IgD-negative memory B cell (primary cell): ENCODE results near the gene NSA2. TPM values are rescaled to one million over a fixed set of nuclear protein-coding genes. Genes with fewer than 3 reads are reported as not detected.
"Not testable (repeated sequence)": the region's sequence is repeated elsewhere in the genome, so short reads cannot be mapped to it uniquely, and the experiment has no call there.

Source experiments
- H3K27ac Mint-ChIP-seq, 3 donors: one replicate each; pipeline ENCODE4 v1.8.0; 2020 to 2022; ENCODE audit warnings: mild to moderate bottlenecking in 3 of 3, mixed read lengths in 3 of 3, moderate library complexity in 1 of 3
- H3K27me3 Mint-ChIP-seq: one replicate; pipeline ENCODE4 v1.8.0; 2021; ENCODE audit warnings: mixed read lengths
- H3K36me3 Mint-ChIP-seq: one replicate; pipeline ENCODE4 v1.8.0; 2020; ENCODE audit warnings: mild to moderate bottlenecking, mixed read lengths
- H3K4me1 Mint-ChIP-seq, 3 donors: one replicate each; pipeline ENCODE4 v1.8.0; 2020 to 2022; ENCODE audit warnings: mixed read lengths in 3 of 3, mild to moderate bottlenecking in 1 of 3
- H3K4me3 Mint-ChIP-seq, 4 donors: one replicate each; pipeline ENCODE4 v1.8.0; 2020 to 2022; ENCODE audit warnings: mild to moderate bottlenecking in 4 of 4, mixed read lengths in 4 of 4, moderate library complexity in 3 of 4
- H3K9me3 Mint-ChIP-seq, 3 donors: one replicate each; pipeline ENCODE4 v1.8.0; 2020 to 2021; ENCODE audit warnings: mixed read lengths in 3 of 3, mild to moderate bottlenecking in 1 of 3
- polyA plus RNA-seq: library from polyadenylated mRNA; unstranded; fragments of 300-500 nt; fragmentation: Illumina TruSeq; gene quantifications from one replicate; pipeline ENCODE4 v1.2.3, GENCODE V29; 2021

NSA2 gene
- 56.6 TPM for polyA plus RNA-seq

GRCh38 chr5:74766849-74767578, at the start of gene NSA2, which contains the start of gene GFM2:
Gene NSA2 (plus strand): TSS chr5:74767249. CDS start chr5:74767361, 112 bp downstream.
Gene GFM2 (minus strand): TSS chr5:74767117. CDS start chr5:74763742, 3,375 bp downstream.
- Mint-ChIP-seq H3K27ac (peak within 1 kb of the TSS; percentile 89 to 99 (median 98)), H3K4me1 (peaks cover 19 to 29% (median 23%) of the 10 kb centered on the region in 3 donors), H3K36me3 (no peaks in the 10 kb centered on the region), H3K27me3 (no peaks in the 10 kb centered on the region), H3K9me3 (no peaks in the 10 kb centered on the region), H3K4me3 (peak within 1 kb of the TSS; percentile 98 to 100 (median 100))

GRCh38 chr5:74717596-74717995, 49.5 kb upstream of the NSA2 start:
- H3K36me3 Mint-ChIP-seq = peaks cover 8% of the 10 kb centered on the region
- H3K27ac Mint-ChIP-seq = peak overlapping the region in 1 of 3 donors; percentile 39
- peaks cover 0 to 2% (median 0%) of the 10 kb centered on the region in 3 donors for H3K9me3 Mint-ChIP-seq
- no peak overlapping the region for H3K4me3 Mint-ChIP-seq
- H3K4me1 Mint-ChIP-seq = peaks cover 0 to 2% (median 2%) of the 10 kb centered on the region in 3 donors
- no peaks in the 10 kb centered on the region for H3K27me3 Mint-ChIP-seq

GRCh38 chr5:74722271-74722670, 44.8 kb upstream of the NSA2 start:
- Mint-ChIP-seq H3K27me3 (no peaks in the 10 kb centered on the region), H3K4me3 (no peak overlapping the region), H3K4me1 (no peaks in the 10 kb centered on the region), H3K9me3 (no peaks in the 10 kb centered on the region), H3K27ac (no peak overlapping the region), H3K36me3 (peaks cover 8% of the 10 kb centered on the region)

DNA sequence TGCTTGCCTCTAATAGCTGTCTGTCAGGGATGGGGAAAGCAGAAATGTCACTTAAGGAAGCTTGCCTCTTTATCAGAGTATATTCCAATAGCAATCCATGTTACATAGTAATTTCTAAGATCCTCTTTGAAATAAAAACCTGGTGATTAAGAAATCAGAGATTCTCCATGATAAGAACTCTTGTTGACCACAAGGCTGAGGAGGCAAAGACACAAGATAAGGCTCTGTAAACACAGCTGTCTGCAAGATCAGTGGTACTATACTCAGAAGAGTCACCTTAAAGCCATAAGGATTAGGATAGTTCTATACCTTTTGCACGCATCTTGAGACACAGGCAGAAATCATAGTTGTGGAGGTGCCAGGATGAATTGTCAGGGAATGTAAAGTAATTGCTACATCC, 41.7 kb upstream of the NSA2 start:
- H3K4me3 Mint-ChIP-seq = no peak overlapping the region
- H3K9me3 Mint-ChIP-seq = no peaks in the 10 kb centered on the region
- H3K36me3 Mint-ChIP-seq = peaks cover 3% of the 10 kb centered on the region
- H3K27me3 Mint-ChIP-seq = no peaks in the 10 kb centered on the region
- H3K27ac Mint-ChIP-seq = no peak overlapping the region
- H3K4me1 Mint-ChIP-seq = no peaks in the 10 kb centered on the region

DNA sequence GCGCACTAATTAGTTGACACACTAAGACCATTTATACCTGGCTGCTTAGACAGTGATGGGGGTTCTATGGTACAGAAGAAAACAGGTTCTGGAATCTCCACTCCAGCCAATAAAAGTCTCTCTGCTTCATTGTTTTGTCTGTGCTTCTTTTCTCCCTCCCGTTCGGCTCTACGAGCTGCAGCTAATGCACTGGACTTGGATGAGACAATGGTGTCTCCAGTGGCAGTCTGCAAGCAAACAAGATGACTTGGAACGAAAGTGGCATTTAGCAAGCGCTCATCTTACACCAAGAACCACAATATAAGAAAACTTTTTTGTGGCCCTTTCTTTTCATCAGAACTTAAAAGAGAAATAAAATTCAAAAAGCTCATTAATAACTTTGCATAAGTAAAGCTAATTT, 30.3 kb upstream of the NSA2 start:
- H3K4me1 Mint-ChIP-seq = no peaks in the 10 kb centered on the region
- no peaks in the 10 kb centered on the region for H3K9me3 Mint-ChIP-seq
- no peak overlapping the region for H3K4me3 Mint-ChIP-seq
- H3K36me3 Mint-ChIP-seq = peaks cover 7% of the 10 kb centered on the region
- H3K27me3 Mint-ChIP-seq = no peaks in the 10 kb centered on the region
- H3K27ac Mint-ChIP-seq = no peak overlapping the region

DNA sequence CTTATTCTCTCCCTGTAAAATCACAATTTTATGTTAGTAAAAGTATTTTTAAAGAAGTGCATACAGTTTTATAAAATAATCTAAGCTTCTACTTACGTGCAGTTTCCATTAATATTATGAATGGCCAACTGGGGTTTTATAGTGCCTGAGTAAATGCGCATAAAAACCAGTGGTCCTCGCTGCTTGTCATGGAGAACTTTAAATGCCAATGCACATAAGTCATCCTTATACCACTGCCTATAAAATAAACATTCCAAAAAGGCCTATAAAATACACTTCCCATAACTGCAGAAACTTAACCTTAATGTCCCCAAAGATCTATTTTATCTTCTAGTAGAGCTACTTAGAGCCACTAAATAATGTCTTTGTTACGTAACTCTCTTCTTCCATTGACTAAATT, 28.6 kb upstream of the NSA2 start:
- no peaks in the 10 kb centered on the region for H3K27me3 Mint-ChIP-seq
- H3K4me3 Mint-ChIP-seq = no peak overlapping the region
- H3K36me3 Mint-ChIP-seq = peaks cover 7% of the 10 kb centered on the region
- no peaks in the 10 kb centered on the region for H3K4me1 Mint-ChIP-seq
- no peak overlapping the region for H3K27ac Mint-ChIP-seq
- H3K9me3 Mint-ChIP-seq = no peaks in the 10 kb centered on the region

GRCh38 chr5:74748742-74749141, 18.3 kb upstream of the NSA2 start:
- H3K4me1 Mint-ChIP-seq, H3K27ac Mint-ChIP-seq, H3K27me3 Mint-ChIP-seq, H3K4me3 Mint-ChIP-seq, H3K9me3 Mint-ChIP-seq: not testable (repeated sequence)
- peaks cover 14% of the 10 kb centered on the region for H3K36me3 Mint-ChIP-seq

DNA sequence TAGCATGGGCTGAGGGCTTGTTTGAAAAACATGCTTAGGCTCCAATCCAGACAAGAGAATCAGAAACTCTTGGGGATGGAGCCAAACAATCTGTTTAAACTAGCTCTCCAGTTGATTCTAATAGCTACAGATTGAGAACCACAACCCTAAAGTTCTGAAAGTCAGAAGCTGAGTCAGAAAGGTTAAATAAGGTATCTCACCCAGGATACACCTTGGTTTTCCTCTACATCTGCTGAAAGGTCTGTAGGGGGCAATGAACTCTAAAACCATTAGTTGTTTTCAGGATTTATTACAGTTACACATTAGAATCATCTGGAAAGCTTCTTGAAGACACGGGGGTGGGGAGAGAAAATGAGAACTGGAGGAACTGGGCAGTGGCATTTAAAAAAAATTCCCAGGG, 5.8 kb upstream of the NSA2 start:
- Mint-ChIP-seq H3K36me3 (peaks cover 11% of the 10 kb centered on the region), H3K4me3 (no peak overlapping the region), H3K4me1 (peaks cover 6 to 24% (median 19%) of the 10 kb centered on the region in 3 donors), H3K27ac (no peak overlapping the region), H3K27me3 (no peaks in the 10 kb centered on the region), H3K9me3 (peaks cover 0 to 2% (median 0%) of the 10 kb centered on the region in 3 donors)

GRCh38 chr5:74762599-74762998, 4.5 kb upstream of the NSA2 start:
- Mint-ChIP-seq H3K27ac (no peak overlapping the region), H3K36me3 (peaks cover 6% of the 10 kb centered on the region), H3K4me1 (peaks cover 16 to 31% (median 25%) of the 10 kb centered on the region in 3 donors)

DNA sequence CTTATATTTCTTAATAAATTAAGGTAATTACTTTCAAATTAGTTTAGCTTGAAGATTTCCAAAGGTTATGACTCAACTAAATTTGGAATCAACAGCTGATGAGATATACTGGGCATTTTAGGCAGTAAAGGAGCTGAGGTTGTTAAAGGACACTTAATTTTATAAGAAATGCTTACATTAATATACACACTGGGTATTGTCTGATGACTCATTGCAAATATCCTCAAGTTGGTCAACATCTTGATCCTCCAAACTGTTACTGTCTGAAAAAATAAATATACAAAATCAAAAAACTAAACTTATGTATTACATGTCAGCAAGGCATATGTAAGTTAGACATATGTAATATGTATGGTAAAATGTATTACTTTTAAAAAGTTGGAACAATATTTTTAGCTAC, 3.5 kb upstream of the NSA2 start:
- Mint-ChIP-seq H3K27me3 (no peaks in the 10 kb centered on the region), H3K9me3 (no peaks in the 10 kb centered on the region), H3K36me3 (peaks cover under 1% of the 10 kb centered on the region), H3K4me1 (peaks cover 24 to 31% (median 31%) of the 10 kb centered on the region in 3 donors), H3K4me3 (no peak overlapping the region), H3K27ac (no peak overlapping the region)

More at GRCh38 chr5:74762599-74762998, 4.5 kb upstream of the NSA2 start:
- H3K9me3 Mint-ChIP-seq = no peaks in the 10 kb centered on the region
- H3K27me3 Mint-ChIP-seq = no peaks in the 10 kb centered on the region
- peak overlapping the region in 1 of 4 donors; percentile 25 for H3K4me3 Mint-ChIP-seq

DNA sequence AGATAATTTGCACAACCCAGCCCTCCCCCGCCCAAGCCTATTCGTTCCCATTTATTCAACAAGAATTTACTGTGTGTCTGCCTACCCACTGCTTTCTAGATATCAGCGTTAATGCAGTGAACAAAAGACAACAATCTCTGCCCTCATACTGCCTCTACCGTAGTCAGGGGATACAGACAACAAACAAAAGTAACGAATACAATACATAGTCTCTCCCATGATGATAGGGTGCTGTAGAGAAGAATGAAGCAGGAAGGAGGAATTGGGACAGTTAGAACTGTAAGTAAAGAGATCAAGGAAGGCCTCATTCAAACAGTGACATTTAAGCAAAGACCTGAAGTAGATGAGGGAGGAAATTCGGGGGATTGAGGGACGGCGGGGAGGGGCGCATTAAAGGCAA, 1.8 kb upstream of the NSA2 start:
- Mint-ChIP-seq H3K4me3 (peak overlapping the region; percentile 50 to 92 (median 88)), H3K27me3 (no peaks in the 10 kb centered on the region), H3K27ac (peak overlapping the region in 1 of 3 donors; percentile 40), H3K36me3 (no peaks in the 10 kb centered on the region), H3K9me3 (no peaks in the 10 kb centered on the region), H3K4me1 (peaks cover 24 to 33% (median 29%) of the 10 kb centered on the region in 3 donors)

GRCh38 chr5:74765929-74766328, 1.1 kb upstream of the NSA2 start:
- Mint-ChIP-seq H3K27me3 (no peaks in the 10 kb centered on the region), H3K9me3 (no peaks in the 10 kb centered on the region), H3K4me1 (peaks cover 22 to 29% (median 24%) of the 10 kb centered on the region in 3 donors), H3K4me3 (peak overlapping the region in 3 of 4 donors; percentile 98 to 100 (median 100)), H3K27ac (peak overlapping the region in 1 of 3 donors; percentile 98), H3K36me3 (no peaks in the 10 kb centered on the region)

- H3K4me3 Mint-ChIP-seq = peak overlapping the region; percentile 98 to 100 (median 100)
- no peaks in the 10 kb centered on the region for H3K36me3 Mint-ChIP-seq
- H3K27ac Mint-ChIP-seq = peak overlapping the region; percentile 89 to 99 (median 98)
- no peaks in the 10 kb centered on the region for H3K9me3 Mint-ChIP-seq
- H3K27me3 Mint-ChIP-seq = no peaks in the 10 kb centered on the region
- peaks cover 22 to 29% (median 24%) of the 10 kb centered on the region in 3 donors for H3K4me1 Mint-ChIP-seq
Observed at GRCh38 chr5:74766418-74766848, 616 bp upstream of the NSA2 start.

DNA sequence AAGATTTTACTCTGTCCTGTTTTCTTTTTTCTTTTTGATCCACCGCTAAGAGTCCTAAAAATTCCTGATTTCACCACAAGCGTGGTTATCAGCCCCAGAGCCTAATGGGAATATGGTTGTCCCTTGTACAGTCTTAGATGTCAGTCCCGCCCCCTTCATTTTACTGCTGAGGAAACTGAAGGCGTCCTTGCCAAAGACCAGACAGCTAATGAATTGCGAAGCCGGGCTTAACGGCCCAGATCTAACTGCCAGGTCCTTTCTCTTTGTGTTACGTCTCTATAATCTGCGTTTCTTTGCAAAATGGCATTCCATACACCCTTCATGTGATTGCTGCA, 497 bp downstream of the NSA2 start:
- Mint-ChIP-seq H3K27me3 (no peaks in the 10 kb centered on the region), H3K4me3 (peak overlapping the region; percentile 98 to 100 (median 100)), H3K36me3 (no peaks in the 10 kb centered on the region), H3K4me1 (peaks cover 15 to 29% (median 23%) of the 10 kb centered on the region in 3 donors), H3K9me3 (no peaks in the 10 kb centered on the region), H3K27ac (peak overlapping the region; percentile 89 to 99 (median 98))

DNA sequence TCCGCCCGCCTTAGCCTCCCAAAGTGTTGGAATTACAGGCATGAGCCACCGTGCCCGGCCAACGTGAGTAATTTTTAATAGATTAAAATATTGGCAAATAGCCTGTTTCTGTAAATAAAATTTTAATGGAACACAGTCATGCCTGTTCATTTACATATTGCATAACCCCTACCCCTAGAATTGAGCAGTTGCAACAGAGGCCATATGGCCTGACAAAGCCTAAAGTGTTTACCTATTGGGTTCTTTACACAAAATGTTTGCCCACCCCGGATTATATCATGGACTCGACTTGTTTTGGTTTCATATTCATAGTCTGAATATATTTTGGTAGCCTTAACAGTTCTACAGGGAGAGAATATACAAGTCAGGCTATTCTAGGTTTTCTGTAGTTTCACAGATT, 5.3 kb downstream of the NSA2 start:
- no peaks in the 10 kb centered on the region for H3K9me3 Mint-ChIP-seq
- H3K27me3 Mint-ChIP-seq = no peaks in the 10 kb centered on the region
- no peak overlapping the region for H3K27ac Mint-ChIP-seq
- no peaks in the 10 kb centered on the region for H3K36me3 Mint-ChIP-seq
- H3K4me3 Mint-ChIP-seq = peak overlapping the region in 1 of 4 donors; percentile 40
- H3K4me1 Mint-ChIP-seq = peaks cover 0 to 12% (median 10%) of the 10 kb centered on the region in 3 donors

DNA sequence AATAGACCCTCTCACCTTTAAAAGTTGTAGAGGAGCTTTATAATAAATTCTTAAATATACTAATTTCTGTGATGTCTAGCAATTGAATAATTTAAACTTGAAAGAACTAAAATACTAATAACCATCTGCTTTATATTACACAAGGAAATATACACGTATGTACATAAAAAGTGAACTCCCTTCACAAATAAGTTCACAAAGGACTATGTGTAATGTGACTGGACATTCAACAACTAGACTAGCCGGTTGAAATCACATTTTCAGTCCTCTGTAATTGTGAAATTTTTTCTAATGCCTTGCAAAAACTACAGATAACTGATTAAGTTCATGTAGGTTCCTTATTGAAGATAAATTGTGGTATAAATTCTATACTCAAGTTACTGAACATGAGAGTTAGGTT, 11.6 kb downstream of the NSA2 start:
- no peak overlapping the region for H3K27ac Mint-ChIP-seq
- H3K4me1 Mint-ChIP-seq = no peaks in the 10 kb centered on the region
- no peaks in the 10 kb centered on the region for H3K27me3 Mint-ChIP-seq
- no peaks in the 10 kb centered on the region for H3K9me3 Mint-ChIP-seq
- no peak overlapping the region for H3K4me3 Mint-ChIP-seq
- H3K36me3 Mint-ChIP-seq = no peaks in the 10 kb centered on the region
